Nephron (organoid): ENCODE results near the gene IMPG2.

Experiments
- H3K27ac Mint-ChIP-seq, 3 experiments: 2 replicates each; pipeline ENCODE4 v1.8.0; 2020; ENCODE audit warnings: mixed read lengths in 3 of 3, mild to moderate bottlenecking in 2 of 3, moderate library complexity in 1 of 3
- H3K27me3 Mint-ChIP-seq: 2 replicates; pipeline ENCODE4 v1.8.0; 2021; ENCODE audit warnings: low read depth, mild to moderate bottlenecking, moderate library complexity, mixed read lengths
- H3K36me3 Mint-ChIP-seq: 2 replicates; pipeline ENCODE4 v1.8.0; 2020; ENCODE audit warnings: low read depth, mixed read lengths
- H3K4me1 Mint-ChIP-seq: 2 replicates; pipeline ENCODE4 v1.8.0; 2020; ENCODE audit warnings: mixed read lengths
- H3K4me3 Mint-ChIP-seq, 3 experiments: 2 replicates each; pipeline ENCODE4 v1.8.0; 2020; ENCODE audit warnings: mild to moderate bottlenecking in 3 of 3, mixed read lengths in 3 of 3, moderate library complexity in 2 of 3
- H3K9me3 Mint-ChIP-seq: 2 replicates; pipeline ENCODE4 v1.8.0; 2020; ENCODE audit warnings: mixed read lengths
- CTCF ChIP-seq, 3 experiments: fragments of 200-600 bp; sonication (generic); IDR thresholded peaks; one replicate each; pipeline ENCODE4 v1.5.0; 2021; ENCODE audit warnings: antibody characterized with exemption in 3 of 3; ENCODE audit not compliant: unreplicated experiment in 3 of 3

IMPG2 gene

DNA sequence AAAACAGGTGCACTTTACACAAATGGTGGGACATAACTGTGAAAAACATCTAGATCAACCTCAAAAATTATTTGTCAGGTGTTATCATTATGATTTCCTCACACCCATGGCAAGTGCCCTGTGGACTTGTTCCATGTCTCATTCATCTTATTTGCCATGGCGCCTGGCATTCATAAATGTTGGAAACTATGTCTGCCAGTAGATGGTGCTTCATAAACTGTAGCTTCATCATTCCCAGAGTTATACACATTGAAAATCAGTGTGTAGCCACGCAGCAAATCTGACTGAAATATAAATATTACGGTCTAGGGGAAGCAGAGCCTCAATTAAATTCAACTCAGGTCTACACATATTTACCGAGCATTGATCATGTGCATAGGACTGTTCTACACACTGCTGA is 90.7 kb downstream of the IMPG2 start:
- no peak overlapping the region for H3K27ac Mint-ChIP-seq
- H3K36me3 Mint-ChIP-seq = no peaks in the 10 kb centered on the region
- no peaks in the 10 kb centered on the region for H3K27me3 Mint-ChIP-seq
- peaks cover 38% of the 10 kb centered on the region for H3K4me1 Mint-ChIP-seq
- no peak overlapping the region for H3K4me3 Mint-ChIP-seq
- no peak for TF ChIP-seq CTCF (IDR thresholded peaks at IDR 0.05; ENCODE audit: unreplicated experiment in 3 of 3)
- H3K9me3 Mint-ChIP-seq = no peaks in the 10 kb centered on the region

DNA sequence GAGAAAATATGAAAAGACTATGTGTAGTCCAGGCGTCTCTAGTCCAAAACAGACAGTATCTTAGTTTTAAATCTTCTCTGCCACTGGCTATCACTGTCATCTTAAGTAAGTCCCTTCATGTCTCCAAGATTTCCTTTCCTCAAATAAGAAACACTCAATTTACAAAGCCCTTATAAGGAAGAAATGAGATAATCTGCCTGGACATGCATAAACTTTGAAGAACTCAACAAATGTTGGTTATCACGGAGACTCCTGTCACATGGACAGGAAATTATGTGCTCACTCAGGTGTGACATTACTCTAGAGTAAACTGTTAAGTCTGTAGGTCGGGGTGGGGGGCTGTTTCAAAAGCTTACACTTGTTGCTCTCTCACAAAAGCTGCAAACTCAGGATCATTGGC is 91.9 kb downstream of the IMPG2 start:
- H3K4me1 Mint-ChIP-seq = peaks cover 40% of the 10 kb centered on the region
- H3K27me3 Mint-ChIP-seq = no peaks in the 10 kb centered on the region
- no peaks in the 10 kb centered on the region for H3K36me3 Mint-ChIP-seq
- no peak for TF ChIP-seq CTCF (IDR thresholded peaks at IDR 0.05; ENCODE audit: unreplicated experiment in 3 of 3)
- H3K9me3 Mint-ChIP-seq = no peaks in the 10 kb centered on the region
- no peak overlapping the region for H3K4me3 Mint-ChIP-seq
- H3K27ac Mint-ChIP-seq = peak overlapping the region; percentile 15 to 54 (median 16)

DNA sequence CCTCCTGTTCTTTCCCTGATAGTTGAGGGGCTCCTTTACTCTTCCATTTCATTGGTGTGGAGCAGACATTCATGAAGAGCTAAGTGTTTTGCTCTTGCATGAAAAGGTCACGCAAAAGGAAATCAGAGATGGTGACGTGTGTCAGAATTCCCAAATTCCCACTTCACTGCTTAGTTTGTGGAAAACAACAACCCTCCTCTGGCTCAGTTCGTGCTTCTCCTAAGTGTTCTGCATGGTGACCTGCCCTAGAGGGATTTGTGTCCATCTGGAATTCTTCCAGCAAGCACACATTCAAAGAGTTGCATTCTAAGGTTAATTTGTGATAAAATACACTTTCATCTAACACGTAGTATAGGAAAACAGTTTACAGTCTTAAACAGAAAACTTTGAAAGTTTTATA is 95.6 kb downstream of the IMPG2 start:
- Mint-ChIP-seq H3K9me3 (no peaks in the 10 kb centered on the region), H3K27ac (no peak overlapping the region), H3K4me1 (peaks cover 40% of the 10 kb centered on the region), H3K27me3 (no peaks in the 10 kb centered on the region), H3K36me3 (no peaks in the 10 kb centered on the region), H3K4me3 (no peak overlapping the region)
- TF ChIP-seq CTCF (IDR thresholded peaks at IDR 0.05; ENCODE audit: unreplicated experiment in 3 of 3) = no peak

DNA sequence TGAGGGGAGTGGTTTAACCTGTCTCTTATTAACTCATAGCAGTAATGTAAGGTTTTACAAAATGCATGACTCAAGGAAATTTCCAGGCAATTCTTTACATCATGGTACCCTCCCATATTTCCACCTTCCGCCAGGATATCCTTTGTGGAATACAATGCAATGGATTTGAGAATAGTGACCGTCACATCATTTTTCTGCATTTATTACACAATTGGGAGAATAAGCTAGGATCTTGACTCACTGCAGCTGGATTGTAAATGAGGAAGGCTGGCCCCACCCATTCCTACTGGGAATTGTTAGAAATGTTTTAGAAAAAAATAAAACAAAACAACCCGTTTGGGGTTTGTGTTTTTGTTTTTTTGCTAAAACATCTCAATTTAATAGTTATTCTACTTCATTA is 97.4 kb downstream of the IMPG2 start:
- no peaks in the 10 kb centered on the region for H3K9me3 Mint-ChIP-seq
- H3K27me3 Mint-ChIP-seq = no peaks in the 10 kb centered on the region
- no peak overlapping the region for H3K4me3 Mint-ChIP-seq
- H3K27ac Mint-ChIP-seq = no peak overlapping the region
- TF ChIP-seq CTCF (IDR thresholded peaks at IDR 0.05; ENCODE audit: unreplicated experiment in 3 of 3) = no peak
- no peaks in the 10 kb centered on the region for H3K36me3 Mint-ChIP-seq
- H3K4me1 Mint-ChIP-seq = peaks cover 30% of the 10 kb centered on the region

- no peak overlapping the region for H3K27ac Mint-ChIP-seq
- no peak for TF ChIP-seq CTCF (IDR thresholded peaks at IDR 0.05; ENCODE audit: unreplicated experiment in 3 of 3)
- no peaks in the 10 kb centered on the region for H3K27me3 Mint-ChIP-seq
- H3K9me3 Mint-ChIP-seq = no peaks in the 10 kb centered on the region
- H3K4me3 Mint-ChIP-seq = no peak overlapping the region
- H3K4me1 Mint-ChIP-seq = peaks cover 8% of the 10 kb centered on the region
- H3K36me3 Mint-ChIP-seq = no peaks in the 10 kb centered on the region
Measured at GRCh38 chr3:101219842-101220560, 100.4 kb downstream of the IMPG2 start.
